ENCODE results near the gene EEF2K. TPM values are rescaled to one million over a fixed set of nuclear protein-coding genes. Genes with fewer than 3 reads are reported as not detected.
A peak's percentile ranks its signal among the peaks of the same experiment; 100 is the strongest.

EEF2K gene
- total RNA-seq, 2 experiments from 2014 or later: 23.0 to 24.1 TPM

DNA sequence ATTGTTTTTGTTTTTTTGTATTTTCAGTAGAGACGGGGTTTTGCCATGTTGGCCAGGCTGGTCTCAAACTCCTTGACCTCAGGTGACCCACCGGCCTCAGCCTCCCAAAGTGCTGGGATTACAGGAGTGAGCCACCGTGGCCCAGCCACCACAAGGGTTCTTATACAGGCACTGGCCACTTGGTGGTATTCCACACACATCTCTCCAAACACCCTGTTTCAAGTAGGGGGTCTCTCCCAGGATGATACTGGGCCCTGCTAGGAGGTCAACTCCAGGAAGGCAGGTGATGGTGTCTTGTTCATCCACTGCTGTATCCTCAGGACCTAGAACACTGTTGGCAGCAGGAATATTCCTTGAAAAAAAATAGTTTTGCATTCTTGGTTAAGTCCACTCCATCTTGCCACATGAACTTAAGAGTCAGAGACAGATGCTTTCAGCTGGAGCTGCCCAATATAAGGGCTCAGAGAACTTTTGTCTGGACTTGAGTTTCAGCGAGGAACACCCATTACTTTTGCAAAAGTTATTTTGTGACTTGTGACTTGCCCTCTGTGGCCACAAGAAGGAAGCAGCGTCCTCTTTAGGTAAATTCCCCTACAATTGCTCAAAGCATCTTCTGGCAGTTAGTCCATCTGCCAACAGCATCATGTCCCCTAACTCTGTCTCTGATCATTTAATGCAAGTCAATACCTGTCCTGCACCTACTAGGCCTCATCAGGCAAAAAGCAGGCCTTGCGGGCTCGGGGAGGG, 7.4 kb upstream of the EEF2K start:
- CTCF ChIA-PET: interaction anchor here (0.9 to 1.7 kb wide), 3 partner anchors 10 to 99 kb away, joined by 3 to 5 read pairs (median 3); no protein-coding TSS in a partner anchor
- H3K4me1 Mint-ChIP-seq (ENCODE audit: low read depth): peaks cover 22% of the 10 kb centered on the region
- H3K27ac Mint-ChIP-seq: no peak overlapping the region
- POLR2A ChIA-PET: no interaction called here
- intact Hi-C loops (cut with micrococcal nuclease): loop anchor here (10.0 kb wide), 1 partner anchor 694 kb away; no protein-coding TSS in a partner anchor
- DNase-seq: no peak
- H3K36me3 Mint-ChIP-seq: peaks cover 2% of the 10 kb centered on the region
- H3K4me3 Mint-ChIP-seq: no peak overlapping the region
- peaks cover 2% of the 10 kb centered on the region for H3K27me3 Mint-ChIP-seq
- no peaks in the 10 kb centered on the region for H3K9me3 Mint-ChIP-seq

DNA sequence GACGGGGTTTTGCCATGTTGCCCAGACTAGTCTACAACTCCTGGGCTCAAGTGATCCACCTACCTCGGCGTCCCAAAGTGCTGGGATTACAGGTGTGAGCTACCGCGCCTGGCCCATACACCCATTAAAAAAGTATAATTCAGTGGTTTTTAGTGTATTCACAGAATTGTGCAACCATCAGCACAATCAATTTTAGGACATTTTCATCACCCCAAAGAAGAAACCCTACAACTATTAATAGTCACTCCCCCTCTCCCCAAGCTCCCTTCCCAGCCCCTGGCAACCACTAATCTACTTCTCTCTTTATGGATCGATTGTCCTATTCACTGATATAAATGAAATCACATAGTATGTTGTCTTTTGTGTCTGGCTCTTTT, 3.8 kb upstream of the EEF2K start:
- CTCF ChIA-PET: interaction anchor here (1.0 to 1.2 kb wide), 2 partner anchors 11 to 95 kb away, joined by 3 read pairs; no protein-coding TSS in a partner anchor
- Mint-ChIP-seq H3K9me3 (no peaks in the 10 kb centered on the region), H3K36me3 (no peaks in the 10 kb centered on the region), H3K4me3 (no peak overlapping the region), H3K4me1 (ENCODE audit: low read depth) (peaks cover 8% of the 10 kb centered on the region), H3K27ac (no peak overlapping the region), H3K27me3 (no peaks in the 10 kb centered on the region)
- intact Hi-C loops (cut with micrococcal nuclease): no loop called here
- POLR2A ChIA-PET: no interaction called here
- no peak for DNase-seq

- Mint-ChIP-seq H3K9me3 (no peaks in the 10 kb centered on the region), H3K4me1 (ENCODE audit: low read depth) (peaks cover 17% of the 10 kb centered on the region), H3K4me3 (no peak overlapping the region), H3K27me3 (no peaks in the 10 kb centered on the region), H3K36me3 (peaks cover 1% of the 10 kb centered on the region), H3K27ac (no peak overlapping the region)
- no peak for DNase-seq
- ChIA-PET CTCF (interaction anchor here (1.2 to 2.7 kb wide), 3 partner anchors 14 to 97 kb away, joined by 3 to 11 read pairs (median 6); no protein-coding TSS in a partner anchor), POLR2A (no interaction called here)
- intact Hi-C loops (cut with micrococcal nuclease): no loop called here
Measured at GRCh38 chr16:22203091-22203490, 3.0 kb upstream of the EEF2K start.

GRCh38 chr16:22204091-22204655, 1.9 kb upstream of the EEF2K start:
- Mint-ChIP-seq H3K9me3 (no peaks in the 10 kb centered on the region), H3K27ac (no peak overlapping the region), H3K4me3 (no peak overlapping the region), H3K4me1 (ENCODE audit: low read depth) (peaks cover 15% of the 10 kb centered on the region), H3K36me3 (peaks cover 3% of the 10 kb centered on the region), H3K27me3 (no peaks in the 10 kb centered on the region)
- ChIA-PET POLR2A (interaction anchor here (1.5 to 1.9 kb wide), 2 partner anchors 94 to 96 kb away, joined by 4 to 6 read pairs; no protein-coding TSS in a partner anchor), CTCF (interaction anchor here (1.1 to 4.5 kb wide), 4 partner anchors 9 to 96 kb away, joined by 3 to 24 read pairs (median 8); no protein-coding TSS in a partner anchor)
- no peak for DNase-seq
- intact Hi-C loops (cut with micrococcal nuclease): no loop called here

GRCh38 chr16:22205577-22206012, 483 bp upstream of the EEF2K start:
- H3K27me3 Mint-ChIP-seq: no peaks in the 10 kb centered on the region
- ChIA-PET POLR2A (interaction anchor here (0.5 to 3.3 kb wide), 9 partner anchors 8 to 95 kb away, joined by 3 to 28 read pairs (median 4); partner anchors contain the start of gene POLR3E), CTCF (interaction anchor here (0.7 to 4.5 kb wide), 11 partner anchors 10 to 198 kb away, joined by 3 to 41 read pairs (median 11); partner anchors contain the start of genes MOSMO and POLR3E)
- DNase-seq: no peak
- peaks cover 26% of the 10 kb centered on the region for H3K4me1 Mint-ChIP-seq (ENCODE audit: low read depth)
- intact Hi-C loops (cut with micrococcal nuclease): loop anchor here (1.0 to 2.0 kb wide), 4 partner anchors 10 to 92 kb away; partner anchors contain the start of gene POLR3E
- H3K4me3 Mint-ChIP-seq: peak overlapping the region; percentile 95
- peaks cover 1% of the 10 kb centered on the region for H3K9me3 Mint-ChIP-seq
- peak overlapping the region; percentile 63 for H3K27ac Mint-ChIP-seq
- peaks cover 9% of the 10 kb centered on the region for H3K36me3 Mint-ChIP-seq

- intact Hi-C loops (cut with micrococcal nuclease): loop anchor here (1.0 to 2.0 kb wide), 4 partner anchors 12 to 90 kb away; partner anchors contain the start of gene POLR3E
- peak; percentile 85 for DNase-seq
- ChIA-PET CTCF (interaction anchor here (0.9 to 4.5 kb wide), 9 partner anchors 9 to 92 kb away, joined by 3 to 41 read pairs (median 11); partner anchors contain the start of gene POLR3E), POLR2A (interaction anchor here (1.1 to 3.3 kb wide), 8 partner anchors 10 to 91 kb away, joined by 3 to 28 read pairs (median 4); partner anchors contain the start of gene POLR3E)
- H3K36me3 Mint-ChIP-seq: peaks cover 16% of the 10 kb centered on the region
- H3K27me3 Mint-ChIP-seq: no peaks in the 10 kb centered on the region
- peak overlapping the region; percentile 95 for H3K4me3 Mint-ChIP-seq
- H3K27ac Mint-ChIP-seq: peak overlapping the region; percentile 87
- H3K9me3 Mint-ChIP-seq: peaks cover 4% of the 10 kb centered on the region
- peaks cover 30% of the 10 kb centered on the region for H3K4me1 Mint-ChIP-seq (ENCODE audit: low read depth)
Measured at GRCh38 chr16:22206842-22207714, 1.0 kb downstream of the EEF2K start.

DNA sequence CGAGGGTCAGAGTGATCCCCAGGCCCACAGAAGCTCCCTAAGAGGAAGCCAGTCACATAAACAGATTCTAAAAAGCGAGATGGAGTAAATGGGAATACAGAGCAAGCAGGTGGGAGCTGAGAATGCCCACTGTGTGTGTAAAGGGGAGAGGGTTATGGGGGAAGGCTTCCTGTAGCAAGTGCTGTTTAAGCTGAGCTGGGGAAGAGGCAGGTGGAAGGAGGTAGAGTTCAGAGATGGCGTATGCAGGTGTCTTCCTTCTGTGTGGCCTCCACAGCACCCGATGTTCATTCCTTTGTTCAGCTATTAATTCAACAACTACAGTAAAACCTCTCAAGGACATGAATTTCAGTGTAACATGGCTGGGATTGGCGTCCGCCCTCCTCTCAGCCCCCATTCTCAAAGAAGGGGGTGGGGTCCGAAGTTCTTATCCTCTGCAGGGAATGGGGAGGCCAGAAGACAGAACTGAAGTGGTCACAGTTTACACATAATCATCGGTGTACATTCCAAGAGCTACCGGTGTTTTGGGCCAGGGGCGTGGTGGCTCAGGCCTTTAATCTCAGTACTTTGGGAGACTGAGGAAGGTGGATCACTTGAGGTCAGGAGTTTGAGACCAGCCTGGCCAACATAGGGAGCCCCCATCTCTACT, 1.8 kb downstream of the EEF2K start:
- POLR2A ChIA-PET: interaction anchor here (1.2 to 3.3 kb wide), 5 partner anchors 10 to 90 kb away, joined by 3 to 28 read pairs (median 7); partner anchors contain the start of gene POLR3E
- Mint-ChIP-seq H3K27me3 (no peaks in the 10 kb centered on the region), H3K4me1 (ENCODE audit: low read depth) (peaks cover 30% of the 10 kb centered on the region), H3K9me3 (peaks cover 4% of the 10 kb centered on the region), H3K36me3 (peaks cover 16% of the 10 kb centered on the region), H3K27ac (peak overlapping the region; percentile 87), H3K4me3 (peak overlapping the region; percentile 95)
- intact Hi-C loops (cut with micrococcal nuclease): loop anchor here (2.0 kb wide), 1 partner anchor 33 kb away; no protein-coding TSS in a partner anchor
- DNase-seq: no peak
- CTCF ChIA-PET: interaction anchor here (1.2 to 4.5 kb wide), 4 partner anchors 9 to 92 kb away, joined by 3 to 41 read pairs (median 14); no protein-coding TSS in a partner anchor

- H3K27me3 Mint-ChIP-seq: no peaks in the 10 kb centered on the region
- no peak overlapping the region for H3K27ac Mint-ChIP-seq
- peaks cover 33% of the 10 kb centered on the region for H3K4me1 Mint-ChIP-seq (ENCODE audit: low read depth)
- peaks cover 27% of the 10 kb centered on the region for H3K36me3 Mint-ChIP-seq
- POLR2A ChIA-PET: interaction anchor here (0.6 kb wide), 1 partner anchor 43 kb away, joined by 3 read pairs; no protein-coding TSS in a partner anchor
- CTCF ChIA-PET: interaction anchor here (1.0 to 1.4 kb wide), 3 partner anchors 22 to 90 kb away, joined by 3 to 6 read pairs (median 3); partner anchors contain the start of gene POLR3E
- intact Hi-C loops (cut with micrococcal nuclease): no loop called here
- no peak overlapping the region for H3K4me3 Mint-ChIP-seq
- peaks cover 4% of the 10 kb centered on the region for H3K9me3 Mint-ChIP-seq
- no peak for DNase-seq
Measured at GRCh38 chr16:22210285-22210684, 4.2 kb downstream of the EEF2K start.

- Mint-ChIP-seq H3K4me3 (no peak overlapping the region), H3K27ac (no peak overlapping the region), H3K9me3 (peaks cover 4% of the 10 kb centered on the region), H3K27me3 (no peaks in the 10 kb centered on the region), H3K4me1 (ENCODE audit: low read depth) (peaks cover 32% of the 10 kb centered on the region), H3K36me3 (peaks cover 28% of the 10 kb centered on the region)
- no peak for DNase-seq
- ChIA-PET CTCF (interaction anchor here (1.1 to 1.4 kb wide), 2 partner anchors 22 to 86 kb away, joined by 3 to 6 read pairs; partner anchors contain the start of gene POLR3E), POLR2A (no interaction called here)
- intact Hi-C loops (cut with micrococcal nuclease): no loop called here
Measured at GRCh38 chr16:22210854-22211253, 4.8 kb downstream of the EEF2K start.

- Mint-ChIP-seq H3K27me3 (no peaks in the 10 kb centered on the region), H3K4me1 (ENCODE audit: low read depth) (peaks cover 28% of the 10 kb centered on the region), H3K36me3 (peaks cover 26% of the 10 kb centered on the region), H3K4me3 (no peak overlapping the region), H3K27ac (no peak overlapping the region), H3K9me3 (peaks cover 4% of the 10 kb centered on the region)
- no peak for DNase-seq
- intact Hi-C loops (cut with micrococcal nuclease): no loop called here
- POLR2A ChIA-PET: no interaction called here
- CTCF ChIA-PET: interaction anchor here (1.1 kb wide), 1 partner anchor 17 kb away, joined by 3 read pairs; no protein-coding TSS in a partner anchor
Measured at GRCh38 chr16:22213236-22213635, 7.2 kb downstream of the EEF2K start.
